Cardiac atrium fibroblast (primary cell): ENCODE results near the gene MON1A. TPM values are rescaled to one million over a fixed set of nuclear protein-coding genes. Genes with fewer than 3 reads are reported as not detected.

Experiments used
- total RNA-seq: library from RNA; depleted of rRNA; stranded (reverse); fragments of >200 nt; gene quantifications from 2 replicates; pipeline ENCODE4 v1.2.3, GENCODE V29; 2015

The MON1A gene, protein sequence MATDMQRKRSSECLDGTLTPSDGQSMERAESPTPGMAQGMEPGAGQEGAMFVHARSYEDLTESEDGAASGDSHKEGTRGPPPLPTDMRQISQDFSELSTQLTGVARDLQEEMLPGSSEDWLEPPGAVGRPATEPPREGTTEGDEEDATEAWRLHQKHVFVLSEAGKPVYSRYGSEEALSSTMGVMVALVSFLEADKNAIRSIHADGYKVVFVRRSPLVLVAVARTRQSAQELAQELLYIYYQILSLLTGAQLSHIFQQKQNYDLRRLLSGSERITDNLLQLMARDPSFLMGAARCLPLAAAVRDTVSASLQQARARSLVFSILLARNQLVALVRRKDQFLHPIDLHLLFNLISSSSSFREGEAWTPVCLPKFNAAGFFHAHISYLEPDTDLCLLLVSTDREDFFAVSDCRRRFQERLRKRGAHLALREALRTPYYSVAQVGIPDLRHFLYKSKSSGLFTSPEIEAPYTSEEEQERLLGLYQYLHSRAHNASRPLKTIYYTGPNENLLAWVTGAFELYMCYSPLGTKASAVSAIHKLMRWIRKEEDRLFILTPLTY
- 11.2 and 13.0 TPM in 2 replicates for total RNA-seq

GRCh38 chr3:49929291-49930167, at the start of gene MON1A:
Gene MON1A (minus strand): TSS chr3:49929811. CDS start chr3:49913346, 16,465 bp downstream.

GRCh38 chr3:49939858-49940666, 10.5 kb upstream of the MON1A start, which contains the start of gene RBM6:
Gene RBM6 (plus strand): TSS chr3:49940150. CDS start chr3:49962642, 22,492 bp downstream.

GRCh38 chr3:49903451-49904424, 25.9 kb downstream of the MON1A start, which contains the start of gene MST1R:
Gene MST1R (minus strand): TSS chr3:49903873. CDS start chr3:49903609, 264 bp downstream.

DNA sequence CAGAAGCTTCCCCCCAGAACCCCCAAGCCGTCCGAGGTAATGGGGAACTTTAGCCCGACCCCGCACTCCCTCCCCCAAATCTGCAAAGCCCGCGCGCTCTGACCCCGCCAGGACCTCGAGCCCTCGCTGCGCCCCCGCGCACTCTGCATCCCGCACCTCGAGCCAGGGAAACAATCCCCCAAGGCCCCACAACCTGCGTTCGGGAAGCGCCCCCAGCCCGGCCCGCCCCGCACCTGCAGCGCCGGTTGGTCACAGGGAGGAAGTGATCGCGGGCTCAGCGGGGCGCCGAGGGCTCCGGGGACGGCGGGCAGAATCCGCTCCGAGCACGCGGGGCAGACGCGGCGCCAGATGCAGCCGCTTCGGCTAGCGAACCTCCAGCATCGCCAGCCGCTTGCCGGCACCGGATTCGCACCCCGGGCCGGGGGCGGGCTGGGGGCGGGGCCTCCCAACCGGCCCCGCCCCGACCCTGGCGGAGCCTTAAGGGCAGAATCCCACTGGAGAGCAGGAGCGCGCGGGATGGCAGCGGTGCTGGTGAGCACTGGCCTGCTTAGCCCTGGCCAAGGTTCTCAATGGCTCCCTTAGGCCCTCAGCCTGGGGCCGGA, 60.0 kb downstream of the MON1A start, which contains the start of gene CAMKV:
Gene CAMKV, minus strand, starts transcription at position 382 of the 602 bp plus-strand sequence. CDS start 7,518 bp downstream, outside the sequence.

Other genes with a start within 250 kb of the MON1A start
- 6.6 and 10.1 TPM in 2 replicates for gene MST1, start 240.3 kb downstream of the MON1A start, total RNA-seq
- gene RNF123, start 240.3 kb downstream of the MON1A start, total RNA-seq = 25.1 and 26.6 TPM in 2 replicates
- 4.9 TPM in 1 of 2 replicates, not detected in the other for gene AMIGO3, start 210.1 kb downstream of the MON1A start, total RNA-seq
- gene GMPPB, start 205.9 kb downstream of the MON1A start, total RNA-seq = 30.0 and 36.6 TPM in 2 replicates
- 30.7 and 36.5 TPM in 2 replicates for gene IP6K1, start 143.3 kb downstream of the MON1A start, total RNA-seq
- gene CDHR4, start 129.9 kb downstream of the MON1A start, total RNA-seq = not detected in 2 replicates
- 1.4 and 3.6 TPM in 2 replicates for gene INKA1, start 126.5 kb downstream of the MON1A start, total RNA-seq
- 21.7 and 27.5 TPM in 2 replicates for gene UBA7, start 115.9 kb downstream of the MON1A start, total RNA-seq
- gene TRAIP, start 73.2 kb downstream of the MON1A start, total RNA-seq = 6.5 and 7.8 TPM in 2 replicates
- not detected in 2 replicates for gene CAMKV, start 59.9 kb downstream of the MON1A start, total RNA-seq
- not detected in 2 replicates for gene MST1R, start 25.9 kb downstream of the MON1A start, total RNA-seq
- 16.7 and 26.5 TPM in 2 replicates for gene RBM6, start 10.3 kb upstream of the MON1A start, total RNA-seq
- gene RBM5, start 159.1 kb upstream of the MON1A start, total RNA-seq = 61.7 and 103 TPM in 2 replicates
- gene SEMA3F, start 225.5 kb upstream of the MON1A start, total RNA-seq = 6.5 and 20.9 TPM in 2 replicates